Measurements from ENCODE around the gene KCNG4.
A peak's percentile ranks its signal among the peaks of the same experiment; 100 is the strongest.

Gene KCNG4

DNA sequence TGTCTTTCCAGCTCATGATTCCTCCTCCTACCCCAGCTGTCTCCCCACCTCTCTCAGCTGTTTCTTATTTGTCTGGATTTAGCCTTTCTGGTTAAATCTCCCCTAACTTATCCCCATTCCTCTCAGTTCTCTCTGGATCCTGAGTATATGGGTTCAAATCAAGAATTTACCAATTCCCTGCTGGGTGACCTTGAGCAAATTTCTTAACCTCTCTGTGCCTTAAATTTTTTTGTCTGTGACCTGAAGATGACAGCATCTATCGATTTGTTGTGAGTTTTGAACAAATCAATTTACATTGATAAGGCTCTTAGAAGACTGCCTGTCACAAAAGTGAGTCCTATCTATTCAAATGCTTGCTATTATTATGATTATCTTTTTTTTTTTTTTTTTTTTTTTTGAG, 2.0 kb upstream of the KCNG4 start:
- intact Hi-C loops (cut with DNase I), result no loop called here
- DNase-seq, result no peak

DNA sequence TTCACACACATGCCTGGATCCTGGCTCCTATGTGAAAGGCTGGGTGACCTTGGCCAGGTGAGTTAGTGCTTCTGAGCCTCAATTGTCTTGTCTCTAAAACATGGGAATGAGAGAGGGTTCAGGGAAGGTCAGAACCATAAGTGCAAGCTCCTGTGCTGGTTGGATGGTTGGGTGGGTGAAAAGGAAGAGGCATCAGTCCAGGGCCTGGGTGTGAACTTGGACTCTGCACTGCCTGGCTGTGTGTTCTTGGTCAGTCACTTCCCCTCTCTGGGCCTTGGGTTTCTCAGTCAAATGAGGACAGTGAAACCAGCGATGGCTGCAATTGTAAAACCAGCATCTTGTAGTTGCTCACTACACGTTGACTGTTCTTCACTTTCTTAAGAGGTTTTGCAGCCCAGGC, 643 bp upstream of the KCNG4 start:
- intact Hi-C loops (cut with DNase I), result no loop called here
- DNase-seq, result no peak

DNA sequence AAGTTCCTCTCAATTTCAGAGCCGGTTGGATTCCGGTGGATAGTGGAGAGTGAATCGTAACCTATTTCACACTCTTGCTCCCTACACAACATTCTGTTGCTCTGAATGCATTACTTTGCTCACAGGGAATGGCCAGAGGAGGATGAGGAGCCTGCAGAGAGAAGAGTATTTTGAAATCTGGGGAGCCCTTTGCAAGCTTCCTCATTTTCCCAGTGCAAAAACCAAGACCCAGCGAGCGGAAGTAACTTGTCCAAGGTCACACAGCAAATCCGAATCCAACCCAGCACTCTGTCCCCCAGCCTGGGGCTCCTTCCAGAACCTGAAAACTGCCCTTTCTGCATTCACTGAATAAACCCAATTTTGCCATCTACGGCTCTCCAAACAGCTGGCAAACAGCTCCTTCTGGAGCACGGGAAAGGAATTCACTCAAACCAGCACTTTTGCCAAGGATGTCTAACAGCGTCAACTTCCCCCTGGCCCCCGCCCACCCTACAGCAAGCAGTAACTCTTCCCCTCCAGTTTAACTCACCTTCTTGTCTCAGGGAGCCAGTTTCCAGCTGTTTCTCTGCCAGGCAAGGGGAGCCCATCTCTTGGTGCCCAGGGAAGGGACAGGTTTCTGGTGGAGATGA, 557 bp downstream of the KCNG4 start:
- no peak for DNase-seq
- intact Hi-C loops (cut with DNase I), result no loop called here

DNA sequence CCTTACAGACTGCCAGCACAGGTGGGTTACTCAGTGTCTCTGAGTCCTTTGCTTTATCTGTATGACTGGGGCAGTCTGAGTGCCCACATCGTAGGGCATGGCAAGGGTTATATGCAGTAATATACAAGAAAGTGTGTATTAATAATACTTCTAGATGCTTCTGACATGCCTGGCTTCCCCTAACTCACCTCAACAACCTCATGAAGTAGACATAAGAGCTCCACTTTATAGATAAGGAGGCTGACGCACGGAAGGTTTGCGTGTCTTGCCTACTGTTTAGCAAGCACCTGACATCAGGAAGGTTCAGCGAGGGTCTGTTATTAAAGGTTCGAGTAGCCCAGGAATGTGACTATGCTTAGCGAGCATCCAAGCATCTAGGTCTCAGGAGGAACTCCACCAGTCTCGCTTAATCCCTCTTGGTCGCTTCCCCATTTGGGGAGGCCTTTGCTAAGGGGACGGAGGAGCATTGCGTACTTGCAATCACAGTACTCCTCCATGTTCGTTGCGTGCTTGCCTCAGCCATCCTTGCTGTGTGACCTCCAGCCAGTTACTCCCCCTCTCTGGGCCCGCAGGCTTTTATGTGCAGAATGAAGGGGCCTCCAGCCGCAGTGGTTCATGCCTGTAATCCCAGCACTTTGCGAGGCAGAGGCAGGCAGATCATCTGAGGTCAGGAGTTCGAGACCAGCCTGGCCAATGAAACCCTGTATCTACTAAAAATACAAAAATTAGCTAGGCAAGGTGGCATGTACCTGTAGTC, 1.6 kb downstream of the KCNG4 start:
- intact Hi-C loops (cut with DNase I), result no loop called here
- no peak for DNase-seq

DNA sequence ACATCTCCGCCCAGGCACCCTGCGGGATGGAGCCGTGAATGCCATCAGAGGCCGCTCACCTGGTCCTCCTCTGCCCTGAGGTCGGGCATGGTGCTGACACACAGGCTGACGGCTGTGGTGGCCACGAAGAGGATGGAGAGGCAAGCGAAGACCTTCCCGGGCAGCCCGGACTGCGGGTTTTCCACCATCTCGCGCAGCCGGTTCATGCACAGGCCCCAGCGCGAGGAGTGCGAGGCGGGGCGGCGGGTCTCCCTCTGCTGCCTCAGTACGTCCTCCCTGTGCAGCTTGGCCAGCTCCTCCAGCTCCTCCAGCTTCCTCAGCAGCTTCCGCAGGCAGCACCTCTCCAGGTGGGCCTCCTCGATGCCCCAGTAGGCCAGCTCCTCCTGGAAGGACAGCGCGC, 3.1 kb downstream of the KCNG4 start:
- no peak for DNase-seq
- intact Hi-C loops (cut with DNase I), result no loop called here

DNA sequence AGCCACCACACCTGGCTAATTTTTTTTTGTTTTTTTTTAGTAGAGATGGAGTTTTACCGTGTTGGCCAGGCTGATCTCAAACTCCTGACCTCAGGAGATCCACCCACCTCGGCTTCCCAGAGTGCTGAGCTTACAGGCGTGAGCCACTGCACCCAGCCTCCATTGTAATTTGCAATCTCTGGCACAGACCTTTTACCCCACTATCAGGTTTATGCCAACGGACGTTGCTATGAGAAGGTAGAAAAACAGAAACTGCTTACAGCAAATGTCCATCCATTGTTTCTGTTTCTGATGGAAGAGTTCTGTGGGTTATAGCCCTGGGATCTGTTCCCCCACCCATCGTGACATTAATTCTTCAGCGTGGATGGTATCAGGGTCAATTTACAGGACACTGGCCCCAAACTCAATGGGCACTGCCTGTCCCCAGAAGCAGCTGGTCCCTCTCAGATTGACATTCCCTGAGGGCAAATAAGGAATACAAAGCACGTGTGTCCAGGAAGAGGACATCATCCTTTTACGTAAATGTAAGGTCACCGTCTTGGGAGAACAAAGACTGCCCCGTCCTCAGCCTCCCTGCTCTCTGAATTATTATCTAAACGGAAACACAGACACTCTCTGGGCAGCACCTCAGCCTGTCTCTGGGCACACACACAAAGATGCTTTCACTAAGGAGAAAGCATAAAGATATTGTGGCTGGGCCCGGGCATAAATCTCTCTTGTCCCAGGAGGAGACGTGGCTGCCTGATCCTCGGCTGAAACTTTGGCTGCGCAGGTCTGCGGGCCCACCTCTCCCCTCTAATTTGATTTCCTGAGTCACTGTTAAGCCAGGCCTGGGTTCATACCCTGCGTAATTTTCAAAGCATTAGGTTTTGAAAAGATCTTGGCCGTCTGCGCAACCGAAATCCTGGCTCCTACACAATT, 5.2 kb downstream of the KCNG4 start:
- intact Hi-C loops (cut with DNase I), result no loop called here
- DNase-seq, result peak in 2 of 42 donors; percentile 7 to 48

DNA sequence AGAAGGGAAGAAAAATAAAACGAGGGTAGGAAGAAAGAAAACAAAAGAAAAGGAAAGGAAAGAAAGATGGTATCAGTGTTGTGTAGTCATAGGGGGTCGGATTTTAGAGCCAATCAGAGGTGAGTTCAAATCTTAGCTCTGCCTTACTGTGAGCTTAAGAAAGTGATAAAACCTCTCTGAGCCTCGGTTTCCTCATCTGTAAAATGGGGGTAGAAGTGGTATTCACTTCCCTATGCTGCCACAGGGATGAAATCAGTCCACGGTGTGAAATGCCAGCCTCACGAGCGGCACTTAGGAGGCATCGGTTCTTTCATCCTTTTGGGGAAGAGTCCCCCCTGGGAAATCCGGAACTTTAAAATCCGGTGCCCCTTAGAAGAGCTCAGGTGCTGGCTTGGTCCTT, 6.1 kb downstream of the KCNG4 start:
- intact Hi-C loops (cut with DNase I), result no loop called here
- DNase-seq, result no peak

DNA sequence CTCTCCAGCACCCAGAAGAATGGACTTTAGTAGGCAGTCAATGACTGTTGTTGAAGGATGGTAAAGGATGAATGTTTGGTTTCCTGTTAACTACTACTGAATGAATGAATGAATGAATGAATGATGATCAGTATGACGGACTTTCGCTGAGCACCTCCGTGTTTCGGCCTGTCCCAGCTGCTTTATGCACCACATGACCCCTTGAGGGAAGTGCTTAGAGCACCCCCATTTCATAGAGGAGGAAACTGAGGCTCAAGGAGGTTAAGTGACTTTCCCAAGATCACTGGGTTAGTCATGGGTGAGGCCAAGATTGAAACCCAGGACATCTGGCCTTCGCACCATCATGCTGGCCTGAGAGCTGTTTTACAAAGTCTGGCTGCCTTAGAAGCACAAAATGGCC, 6.8 kb downstream of the KCNG4 start:
- intact Hi-C loops (cut with DNase I), result no loop called here

DNA sequence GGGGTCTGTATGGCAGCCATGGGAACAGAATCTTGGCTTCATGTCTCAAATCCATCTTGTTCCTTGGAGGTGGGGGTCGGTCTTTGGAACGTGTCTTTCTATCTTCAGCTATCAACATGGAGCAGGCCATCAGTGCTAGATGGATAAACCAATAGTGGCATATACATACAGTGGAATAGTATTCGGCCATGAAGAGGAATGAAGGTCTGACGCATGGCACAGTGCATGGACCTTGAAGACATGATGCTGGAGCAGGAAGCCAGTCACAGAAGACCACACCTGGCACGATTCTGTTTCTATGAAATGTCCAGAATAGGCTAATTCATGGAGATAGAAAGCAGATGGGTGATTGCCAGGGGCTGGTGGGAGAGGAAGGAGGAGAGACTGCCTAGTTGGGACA, 7.8 kb downstream of the KCNG4 start:
- DNase-seq, result no peak
- intact Hi-C loops (cut with DNase I), result no loop called here

More for the DNA sequence above, 6.8 kb downstream of the KCNG4 start:
- no peak for DNase-seq

DNA sequence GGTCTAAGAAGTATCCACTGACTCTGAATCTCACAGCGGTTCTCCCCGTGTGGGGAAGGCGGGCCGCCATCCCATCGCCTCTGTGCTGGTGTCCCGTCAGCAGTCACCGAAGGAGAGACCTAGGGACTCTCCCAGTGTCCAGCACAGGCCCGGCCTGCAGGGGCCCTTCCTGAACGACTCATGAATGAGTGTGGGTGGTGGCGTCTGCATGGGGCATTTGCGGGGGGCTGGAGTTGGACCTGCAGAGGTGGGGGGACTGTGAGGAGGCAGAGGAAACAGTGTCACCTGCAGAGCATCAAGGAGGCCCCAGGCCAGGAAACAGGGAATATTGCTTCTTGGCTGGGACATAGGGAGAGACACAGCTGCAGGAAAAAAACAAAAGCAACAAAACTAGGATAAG, 10.3 kb downstream of the KCNG4 start:
- no peak for DNase-seq
- intact Hi-C loops (cut with DNase I), result no loop called here

DNA sequence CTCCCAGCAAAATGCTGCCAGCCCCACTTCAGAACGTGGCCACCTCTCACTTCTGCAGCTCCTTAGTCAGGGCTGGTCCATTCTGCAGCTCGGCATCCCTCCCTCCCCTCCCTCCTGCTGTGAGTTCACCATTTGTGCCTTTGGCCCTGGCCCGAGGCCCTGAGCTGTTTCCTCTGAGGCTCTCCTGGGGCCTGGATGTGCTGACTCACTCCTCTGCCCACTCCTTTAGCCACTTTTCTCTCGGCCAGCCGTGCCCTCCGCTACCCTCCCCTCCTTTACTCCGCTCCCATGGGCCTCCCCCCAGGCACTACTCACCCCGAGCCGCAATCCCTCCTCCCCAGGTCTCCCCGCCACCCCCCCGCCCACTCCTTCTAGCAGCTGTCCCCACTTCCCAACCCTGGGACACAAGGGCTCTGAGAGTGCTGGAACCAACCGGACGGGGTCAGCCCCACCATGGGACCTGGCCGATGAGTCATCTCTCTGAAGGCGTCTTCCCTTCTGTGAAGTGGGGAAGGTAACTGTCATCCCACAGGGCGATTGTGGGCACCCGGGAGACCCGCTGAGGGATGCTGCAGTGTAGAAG, 11.5 kb downstream of the KCNG4 start:
- intact Hi-C loops (cut with DNase I), result no loop called here
- DNase-seq, result peak in 28 of 42 donors; percentile 5 to 84 (median 30)

DNA sequence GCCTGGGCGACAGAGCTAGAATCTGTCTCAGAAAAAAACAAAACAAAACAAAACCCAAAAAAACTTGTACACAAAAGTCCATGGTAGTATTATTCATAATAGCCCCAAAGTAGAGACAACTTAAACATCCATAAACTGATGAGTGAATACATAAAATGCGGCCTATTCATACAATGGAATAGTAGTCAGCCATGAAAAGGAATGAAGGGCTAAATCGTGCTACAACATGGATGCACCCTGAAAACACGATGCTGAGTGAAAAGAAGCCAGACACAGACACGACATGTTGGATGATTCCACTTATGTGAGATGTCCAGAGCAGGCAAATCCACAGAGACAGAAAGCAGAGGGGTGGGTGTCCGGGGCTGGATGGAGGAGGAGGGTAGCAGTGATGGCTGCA, 12.3 kb downstream of the KCNG4 start:
- intact Hi-C loops (cut with DNase I), result no loop called here
- no peak for DNase-seq

DNA sequence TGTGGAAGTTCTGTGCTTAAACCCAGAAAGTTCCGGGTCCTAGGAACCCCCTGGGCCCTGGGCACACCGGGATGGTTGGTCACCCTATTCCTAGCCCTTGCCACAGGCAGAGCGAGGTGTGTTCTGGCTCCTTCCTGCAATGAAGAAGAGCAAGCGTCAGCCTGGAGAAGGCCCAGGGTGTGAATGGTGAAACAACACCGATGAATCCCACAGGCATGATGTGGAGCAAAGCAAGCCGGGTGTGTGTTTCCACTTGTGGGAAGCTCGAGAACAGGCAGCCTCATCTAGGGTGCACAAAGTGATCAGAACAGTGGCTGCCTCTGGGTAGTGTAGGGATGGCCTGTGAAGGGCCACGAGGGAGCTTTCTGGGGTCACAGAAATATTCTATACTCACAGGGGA, 13.8 kb downstream of the KCNG4 start:
- intact Hi-C loops (cut with DNase I), result no loop called here
- DNase-seq, result no peak

DNA sequence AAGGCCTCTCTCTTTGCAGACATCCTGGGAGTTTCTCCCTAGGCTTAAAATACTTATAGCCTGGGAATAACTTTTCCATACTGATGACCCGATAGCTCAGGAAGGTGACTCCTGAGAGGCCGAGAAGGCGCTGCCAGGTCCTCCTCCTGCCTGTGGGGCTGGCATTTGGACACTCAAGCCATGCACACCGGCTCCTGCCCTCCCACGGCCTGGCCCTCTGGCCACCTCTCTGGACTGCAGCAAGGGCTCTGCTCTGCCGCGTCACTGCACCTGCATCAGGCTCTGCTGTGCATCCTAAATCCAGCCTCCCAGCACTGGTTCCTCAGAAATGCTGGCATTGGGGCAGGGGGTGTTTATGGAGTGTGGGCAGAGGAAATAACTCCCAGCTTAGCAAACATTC, 14.2 kb downstream of the KCNG4 start:
- intact Hi-C loops (cut with DNase I), result no loop called here
- no peak for DNase-seq

DNA sequence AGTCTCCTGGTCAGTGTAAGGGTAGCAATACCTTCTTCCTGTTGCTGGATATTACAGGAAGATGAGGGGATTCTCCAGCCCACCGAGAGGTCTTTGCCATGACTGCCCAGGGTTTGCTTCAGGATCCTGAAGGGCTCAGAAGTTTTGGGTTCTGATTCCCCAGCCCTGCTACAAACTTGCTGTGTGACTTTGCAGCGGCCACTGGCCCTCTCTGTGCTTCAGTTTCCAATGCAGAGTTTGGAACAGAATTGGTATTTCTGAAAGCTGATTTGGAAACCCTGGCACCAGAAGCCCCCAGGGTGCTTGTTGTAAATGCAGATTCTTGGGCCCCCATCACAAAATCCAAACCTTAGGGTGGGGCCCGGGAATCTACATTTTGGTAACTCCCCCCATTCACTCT, 14.7 kb downstream of the KCNG4 start:
- no peak for DNase-seq
- intact Hi-C loops (cut with DNase I), result no loop called here

DNA sequence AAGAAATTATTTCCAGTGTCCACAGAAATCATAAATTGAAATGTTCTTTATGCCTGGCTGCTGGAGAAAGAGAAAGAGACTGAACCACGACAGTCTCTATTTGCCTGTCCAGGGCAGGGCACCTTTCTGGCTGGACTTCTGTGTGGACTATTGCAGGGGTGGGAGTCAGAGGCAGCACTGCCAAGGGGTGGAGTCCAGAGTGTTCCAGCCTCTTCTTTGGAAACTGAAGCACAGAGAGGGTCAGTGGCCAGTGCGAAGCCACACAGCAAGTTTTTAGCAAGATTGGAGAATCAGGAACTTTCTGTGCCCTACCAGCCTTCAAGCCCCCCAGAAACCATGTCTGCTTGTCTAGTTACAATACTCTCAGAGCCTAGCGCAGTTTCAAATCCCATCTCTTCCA, 15.3 kb downstream of the KCNG4 start:
- intact Hi-C loops (cut with DNase I), result no loop called here
- DNase-seq, result no peak

DNA sequence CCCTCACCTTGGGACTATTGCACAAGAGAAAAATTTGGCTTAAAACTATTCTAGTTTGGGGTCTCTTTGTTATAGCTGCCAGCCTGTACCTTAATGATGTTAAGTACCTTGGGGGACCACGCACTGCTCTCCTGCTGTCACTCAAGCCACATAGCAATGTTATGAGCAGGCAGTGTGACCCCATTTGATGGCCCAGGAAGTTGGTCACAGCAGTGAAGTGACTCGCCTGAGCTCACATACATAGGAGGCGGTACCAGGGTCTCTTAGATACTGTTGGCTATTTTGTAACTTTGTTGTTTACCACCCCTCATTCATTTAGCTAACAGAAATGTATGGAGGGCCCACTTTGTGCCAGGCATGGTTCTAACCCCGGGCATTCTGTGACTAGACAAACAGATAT, 16.4 kb downstream of the KCNG4 start:
- intact Hi-C loops (cut with DNase I), result no loop called here
- no peak for DNase-seq

DNA sequence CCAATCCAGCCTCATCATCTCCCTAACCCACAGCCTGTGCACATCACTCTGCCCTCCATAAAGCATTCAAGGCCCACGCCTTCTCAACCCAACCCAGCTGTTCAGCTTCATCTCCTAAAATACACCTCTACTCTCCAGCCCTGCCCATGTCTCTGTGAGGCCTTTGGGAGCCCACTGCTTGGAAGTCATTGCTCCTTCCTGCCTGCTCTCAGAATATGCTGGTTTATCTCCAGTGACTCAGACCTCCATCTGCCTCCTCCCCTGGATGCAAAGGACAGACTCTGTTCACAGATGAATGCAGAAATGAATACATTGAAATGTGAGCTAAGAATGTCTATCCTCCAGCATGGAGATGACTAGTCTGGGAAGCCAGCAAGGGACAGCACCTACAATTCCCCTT, 19.0 kb downstream of the KCNG4 start:
- intact Hi-C loops (cut with DNase I), result no loop called here
- DNase-seq, result no peak

DNA sequence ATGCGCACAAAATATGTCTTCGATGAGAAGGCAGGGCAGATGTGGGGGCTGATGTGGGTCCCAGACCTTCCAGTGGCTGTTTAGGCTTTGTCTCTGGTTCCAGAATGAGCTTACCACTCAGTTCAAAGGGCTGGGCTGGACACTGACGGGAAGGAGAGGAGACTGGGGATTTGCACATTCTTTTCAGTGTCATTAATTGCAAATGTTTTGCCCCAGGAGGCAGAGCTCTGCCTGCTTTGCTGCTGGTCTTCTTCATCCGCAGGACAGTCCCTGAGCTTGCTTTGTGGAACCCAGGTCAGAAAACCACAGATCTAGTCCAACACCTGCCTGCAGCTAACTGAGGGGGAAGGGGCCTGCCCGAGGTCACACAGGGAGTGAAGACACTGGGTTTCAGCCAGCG, 20.9 kb downstream of the KCNG4 start:
- DNase-seq, result no peak
- intact Hi-C loops (cut with DNase I), result no loop called here

All from head of caudate nucleus (tissue), 42 donors.